ENCODE data around the gene PFDN5.

The PFDN5 gene

DNA sequence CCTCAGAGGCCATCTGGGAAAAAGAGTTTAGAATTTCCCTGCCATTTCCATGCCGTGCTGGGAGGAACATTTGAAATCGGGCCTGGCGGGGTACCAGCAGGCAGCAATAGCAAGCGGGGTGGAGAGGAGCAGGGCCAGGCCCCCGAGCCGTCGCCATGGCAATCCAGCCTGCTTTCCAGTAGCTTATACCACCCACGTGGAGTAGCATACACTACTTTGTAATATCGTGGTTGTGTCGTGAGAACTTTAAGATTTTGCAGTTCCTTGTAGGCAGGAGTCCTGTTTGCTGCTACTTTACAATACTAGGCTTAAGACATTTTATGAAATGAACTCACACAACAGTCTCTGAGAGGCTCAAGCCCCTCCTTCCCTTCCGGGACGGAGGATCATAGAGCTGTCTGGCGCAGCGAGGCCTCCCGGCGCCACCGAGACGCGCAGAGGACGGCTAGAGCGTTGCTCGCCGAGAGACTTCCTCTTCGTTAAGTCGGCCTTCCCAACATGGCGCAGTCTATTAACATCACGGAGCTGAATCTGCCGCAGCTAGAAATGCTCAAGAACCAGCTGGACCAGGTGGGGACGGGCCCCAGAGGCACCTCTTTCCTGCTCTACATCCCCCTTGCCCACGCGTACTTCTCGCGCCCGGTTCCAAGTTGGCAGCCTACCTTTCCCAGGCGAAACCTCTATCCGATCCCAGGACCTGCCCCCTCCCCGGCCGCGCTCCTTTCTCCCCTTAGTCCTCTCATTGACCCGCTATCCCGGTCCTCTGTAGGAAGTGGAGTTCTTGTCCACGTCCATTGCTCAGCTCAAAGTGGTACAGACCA is at the start of gene PFDN5:
PFDN5 (plus strand) TSS at position 473 of the 821 bp plus-strand sequence; CDS start at position 499, 26 bp downstream.
- no peaks in the 10 kb centered on the region for H3K27me3 ChIP-seq (ENCODE audit: control insufficient read depth, insufficient read depth, low read length)
- peak within 1 kb of the TSS; percentile 90 for H3K4me3 ChIP-seq (ENCODE audit: low read length)
- peaks cover 10% of the 10 kb centered on the region for H3K4me1 ChIP-seq (ENCODE audit: control insufficient read depth, insufficient read depth, low read length)
- H3K9ac ChIP-seq (ENCODE audit: low read length): peak within 1 kb of the TSS; percentile 96
- no peaks in the 10 kb centered on the region for H3K36me3 ChIP-seq (ENCODE audit: control insufficient read depth, insufficient read depth, low read length)
- no peaks in the 10 kb centered on the region for H3K9me3 ChIP-seq (ENCODE audit: control insufficient read depth, low read length)

DNA sequence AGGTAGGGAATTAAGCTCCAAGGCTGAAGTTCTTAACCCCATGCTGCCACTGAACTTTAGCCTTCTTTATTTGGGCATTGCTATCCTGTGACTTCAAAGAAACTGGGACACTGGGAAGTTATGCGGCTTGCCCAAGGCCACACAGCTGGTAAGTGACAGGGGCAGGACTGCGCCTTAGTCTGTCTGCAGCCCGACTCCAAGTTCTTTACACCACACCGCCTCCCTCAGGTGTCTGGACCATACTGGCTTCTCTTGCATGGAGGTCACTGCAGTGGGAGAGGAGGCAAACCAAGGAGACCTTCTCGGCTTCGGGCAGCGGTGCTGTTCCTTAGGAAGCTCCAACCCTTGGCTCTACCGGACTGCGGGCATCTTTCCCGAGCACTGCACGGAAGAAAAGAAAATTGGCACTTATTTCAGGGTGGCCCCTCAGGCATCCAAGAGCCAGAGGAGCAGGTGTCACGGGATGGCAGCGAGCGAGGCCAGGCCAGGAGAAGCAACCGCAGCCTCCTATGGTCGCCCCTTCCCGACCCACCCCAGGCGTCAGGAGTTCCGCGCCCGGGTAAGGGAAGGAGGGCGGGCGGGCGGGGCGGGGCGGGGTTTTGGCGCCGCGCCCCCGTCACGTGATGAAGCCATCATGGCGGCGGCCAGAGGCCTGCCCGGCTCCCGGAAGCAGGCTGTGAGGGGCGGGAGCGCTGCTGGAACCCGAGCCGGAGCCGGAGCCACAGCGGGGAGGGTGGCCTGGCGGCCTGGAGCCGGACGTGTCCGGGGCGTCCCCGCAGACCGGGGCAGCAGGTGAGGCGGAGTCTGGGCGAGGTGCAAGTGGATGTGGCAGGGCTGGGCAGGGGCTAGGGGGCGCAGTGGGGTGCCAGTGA is 43.6 kb upstream of the PFDN5 start:
- peaks cover 6% of the 10 kb centered on the region for H3K36me3 ChIP-seq (ENCODE audit: control insufficient read depth, insufficient read depth, low read length)
- peak overlapping the region; percentile 93 for H3K9ac ChIP-seq (ENCODE audit: low read length)
- peaks cover 22% of the 10 kb centered on the region for H3K4me1 ChIP-seq (ENCODE audit: control insufficient read depth, insufficient read depth, low read length)
- H3K27me3 ChIP-seq (ENCODE audit: control insufficient read depth, insufficient read depth, low read length): no peaks in the 10 kb centered on the region
- peak overlapping the region; percentile 76 for H3K4me3 ChIP-seq (ENCODE audit: low read length)
- H3K9me3 ChIP-seq (ENCODE audit: control insufficient read depth, low read length): no peaks in the 10 kb centered on the region

DNA sequence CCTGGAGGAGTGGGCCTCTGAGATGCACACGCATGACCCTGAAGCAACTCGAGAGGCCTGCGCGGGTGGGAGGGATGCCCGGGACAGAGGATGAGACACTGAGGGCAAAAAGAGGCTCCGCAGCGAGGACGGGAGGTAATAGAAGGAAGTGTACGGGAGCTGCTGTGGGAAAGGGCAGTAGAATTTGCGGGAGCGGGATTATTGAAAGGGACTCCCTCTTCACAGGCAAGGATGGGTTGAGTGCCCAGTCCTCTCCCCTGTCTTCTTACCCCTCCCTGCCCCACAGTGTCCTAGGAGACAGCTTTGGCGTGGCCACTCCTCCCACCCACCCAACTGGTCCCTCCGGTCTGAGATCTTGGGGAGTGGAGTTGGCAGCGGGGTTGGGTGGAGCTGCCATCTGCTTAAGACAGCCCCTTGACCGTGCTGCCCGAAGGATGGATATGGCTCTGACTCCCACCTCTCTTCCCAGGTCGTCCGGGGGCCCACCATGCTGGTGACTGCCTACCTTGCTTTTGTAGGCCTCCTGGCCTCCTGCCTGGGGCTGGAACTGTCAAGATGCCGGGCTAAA is 42.9 kb upstream of the PFDN5 start:
- H3K4me3 ChIP-seq (ENCODE audit: low read length): peak overlapping the region; percentile 76

DNA sequence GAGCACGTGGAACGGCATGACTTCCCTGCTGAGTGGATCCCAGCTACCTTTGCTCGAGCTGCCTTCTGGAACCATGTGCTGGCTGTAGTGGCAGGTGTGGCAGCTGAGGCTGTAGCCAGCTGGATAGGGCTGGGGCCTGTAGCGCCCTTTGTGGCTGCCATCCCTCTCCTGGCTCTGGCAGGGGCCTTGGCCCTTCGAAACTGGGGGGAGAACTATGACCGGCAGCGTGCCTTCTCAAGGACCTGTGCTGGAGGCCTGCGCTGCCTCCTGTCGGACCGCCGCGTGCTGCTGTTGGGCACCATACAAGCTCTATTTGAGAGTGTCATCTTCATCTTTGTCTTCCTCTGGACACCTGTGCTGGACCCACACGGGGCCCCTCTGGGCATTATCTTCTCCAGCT is 42.0 kb upstream of the PFDN5 start:
- Histone ChIP-seq H3K36me3 (ENCODE audit: control insufficient read depth, insufficient read depth, low read length) (peaks cover 6% of the 10 kb centered on the region), H3K9ac (ENCODE audit: low read length) (peak overlapping the region; percentile 93), H3K9me3 (ENCODE audit: control insufficient read depth, low read length) (no peaks in the 10 kb centered on the region), H3K4me1 (ENCODE audit: control insufficient read depth, insufficient read depth, low read length) (peaks cover 22% of the 10 kb centered on the region), H3K4me3 (ENCODE audit: low read length) (no peak overlapping the region), H3K27me3 (ENCODE audit: control insufficient read depth, insufficient read depth, low read length) (no peaks in the 10 kb centered on the region)

More for the DNA sequence above, 42.9 kb upstream of the PFDN5 start:
- Histone ChIP-seq H3K9me3 (ENCODE audit: control insufficient read depth, low read length) (no peaks in the 10 kb centered on the region), H3K27me3 (ENCODE audit: control insufficient read depth, insufficient read depth, low read length) (no peaks in the 10 kb centered on the region), H3K4me1 (ENCODE audit: control insufficient read depth, insufficient read depth, low read length) (peaks cover 22% of the 10 kb centered on the region), H3K36me3 (ENCODE audit: control insufficient read depth, insufficient read depth, low read length) (peaks cover 6% of the 10 kb centered on the region), H3K9ac (ENCODE audit: low read length) (peak overlapping the region; percentile 93)

DNA sequence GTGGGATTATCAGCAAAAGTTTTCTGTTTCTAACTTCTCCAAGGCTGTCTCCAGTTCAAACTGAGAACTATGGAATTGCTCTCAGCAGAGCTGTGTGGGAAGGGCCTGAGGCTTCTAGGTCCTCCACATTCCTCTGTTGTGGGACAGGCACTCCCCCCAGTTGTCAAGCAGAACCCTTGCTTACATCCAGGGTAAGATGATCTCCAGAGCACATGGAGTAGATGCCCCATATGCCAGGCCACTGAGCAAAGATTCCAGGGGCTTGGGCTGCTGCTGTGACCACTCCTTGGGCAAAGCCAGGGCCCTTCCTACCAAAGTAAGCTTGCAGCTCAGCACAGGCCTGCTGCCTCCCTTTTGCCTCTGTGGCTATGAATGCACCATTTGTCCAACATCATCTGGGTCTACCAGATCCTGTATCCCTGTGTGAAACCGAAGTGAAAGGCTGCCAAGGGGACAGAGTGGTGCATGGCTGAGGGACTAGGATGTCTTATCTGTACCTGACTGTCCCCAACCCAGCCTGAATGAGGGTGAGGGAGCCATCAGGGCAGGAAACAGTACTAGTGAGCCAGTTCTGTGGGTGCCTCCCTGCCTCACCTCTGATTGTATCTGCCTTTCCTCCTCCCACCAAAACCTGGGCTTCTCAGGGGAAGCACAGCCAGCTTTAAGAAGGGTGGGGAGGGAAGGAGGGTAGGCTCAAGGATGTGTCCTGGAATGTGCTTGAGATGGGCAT is 40.4 kb upstream of the PFDN5 start:
- H3K9me3 ChIP-seq (ENCODE audit: control insufficient read depth, low read length): no peaks in the 10 kb centered on the region
- peaks cover 22% of the 10 kb centered on the region for H3K4me1 ChIP-seq (ENCODE audit: control insufficient read depth, insufficient read depth, low read length)
- H3K4me3 ChIP-seq (ENCODE audit: low read length): no peak overlapping the region
- H3K36me3 ChIP-seq (ENCODE audit: control insufficient read depth, insufficient read depth, low read length): peaks cover 6% of the 10 kb centered on the region
- H3K9ac ChIP-seq (ENCODE audit: low read length): no peak overlapping the region
- H3K27me3 ChIP-seq (ENCODE audit: control insufficient read depth, insufficient read depth, low read length): no peaks in the 10 kb centered on the region

DNA sequence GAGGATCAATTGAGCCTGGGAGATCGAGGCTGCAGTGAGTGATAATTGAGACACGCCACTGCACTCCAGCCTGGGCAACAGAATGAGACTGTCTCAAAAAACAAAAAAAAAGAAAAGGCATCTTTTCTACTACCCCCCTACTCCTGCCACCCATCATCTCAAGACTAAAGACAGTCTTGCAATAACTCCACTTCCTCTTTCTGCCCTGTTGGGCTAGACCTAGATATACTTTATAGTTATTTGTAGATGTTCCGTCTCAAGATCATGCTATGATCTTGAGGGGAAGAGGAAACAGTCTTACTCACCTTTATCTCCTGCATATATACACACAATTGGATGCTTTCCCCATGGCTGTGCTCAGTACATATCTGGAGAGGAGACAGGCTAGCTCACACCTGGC is 39.3 kb upstream of the PFDN5 start:
- Histone ChIP-seq H3K9me3 (ENCODE audit: control insufficient read depth, low read length) (no peaks in the 10 kb centered on the region), H3K27me3 (ENCODE audit: control insufficient read depth, insufficient read depth, low read length) (no peaks in the 10 kb centered on the region), H3K36me3 (ENCODE audit: control insufficient read depth, insufficient read depth, low read length) (peaks cover 6% of the 10 kb centered on the region), H3K4me1 (ENCODE audit: control insufficient read depth, insufficient read depth, low read length) (peaks cover 20% of the 10 kb centered on the region), H3K4me3 (ENCODE audit: low read length) (no peak overlapping the region), H3K9ac (ENCODE audit: low read length) (no peak overlapping the region)

DNA sequence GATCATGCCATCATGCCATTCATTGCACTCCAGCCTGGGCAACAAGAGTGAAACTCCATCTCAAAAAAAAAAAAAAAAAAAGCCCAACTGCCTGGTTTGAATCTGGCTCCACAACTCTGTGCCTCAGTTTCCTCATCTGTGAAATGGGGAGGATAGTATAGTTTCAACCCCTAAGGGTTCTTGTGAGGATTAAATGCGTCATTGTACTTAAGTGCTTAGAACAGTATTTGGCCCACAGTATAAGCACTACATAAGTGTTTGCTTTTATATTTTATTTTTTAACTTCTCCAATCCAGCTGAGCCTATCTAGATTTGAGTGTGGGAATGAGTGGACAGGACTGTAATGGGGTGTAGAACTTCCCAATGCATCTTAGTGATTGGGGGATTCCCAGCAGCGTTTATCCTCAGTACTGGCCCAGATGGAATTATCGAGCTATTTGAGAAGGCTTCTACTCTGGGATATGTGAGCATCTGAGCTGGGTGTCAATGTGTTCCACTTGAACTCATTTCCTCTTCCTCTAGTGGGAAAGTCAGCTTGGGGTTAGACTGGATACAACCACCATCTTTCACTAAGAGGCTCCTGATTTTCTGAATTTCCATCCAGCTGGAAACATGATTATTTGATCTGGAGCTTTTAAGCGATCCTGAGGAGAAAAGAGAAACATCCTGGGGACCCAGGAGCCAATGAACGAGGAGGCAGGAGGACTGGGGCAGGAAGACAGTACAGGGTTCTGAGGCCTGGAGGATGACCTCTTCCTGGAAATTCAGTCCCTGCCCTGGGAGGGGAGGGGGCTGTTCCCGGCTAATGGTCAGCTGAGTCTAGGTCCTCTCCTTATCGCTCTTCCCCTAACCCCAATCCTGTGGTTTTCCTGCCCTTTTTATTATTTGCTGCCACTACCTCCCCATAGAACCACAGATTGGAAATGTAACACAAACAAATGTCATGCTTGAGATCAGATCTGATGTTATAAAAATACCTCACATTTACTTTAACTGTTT is 36.5 kb upstream of the PFDN5 start:
- no peaks in the 10 kb centered on the region for H3K4me1 ChIP-seq (ENCODE audit: control insufficient read depth, insufficient read depth, low read length)
- no peak overlapping the region for H3K4me3 ChIP-seq (ENCODE audit: low read length)
- no peak overlapping the region for H3K9ac ChIP-seq (ENCODE audit: low read length)
- H3K9me3 ChIP-seq (ENCODE audit: control insufficient read depth, low read length): no peaks in the 10 kb centered on the region
- peaks cover 3% of the 10 kb centered on the region for H3K36me3 ChIP-seq (ENCODE audit: control insufficient read depth, insufficient read depth, low read length)
- H3K27me3 ChIP-seq (ENCODE audit: control insufficient read depth, insufficient read depth, low read length): no peaks in the 10 kb centered on the region

DNA sequence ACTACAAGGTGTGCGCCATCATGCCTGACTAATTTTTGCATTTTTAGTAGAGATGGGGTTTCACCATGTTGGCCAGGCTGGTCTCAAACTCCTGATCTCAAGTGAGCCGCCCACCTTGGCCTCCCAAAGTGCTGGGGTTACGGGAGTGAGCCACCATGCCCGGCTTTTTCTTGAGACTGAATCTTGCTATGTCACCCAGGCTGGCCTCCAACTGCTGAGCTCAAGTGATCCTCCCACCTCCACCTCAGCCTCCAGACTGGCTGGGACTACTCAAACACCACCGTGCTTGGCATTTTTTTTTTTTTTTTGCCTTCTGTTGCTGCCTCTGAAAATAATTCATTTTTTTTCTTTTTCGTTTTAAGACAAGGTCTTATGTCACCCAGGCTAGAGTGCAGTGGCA is 35.5 kb upstream of the PFDN5 start:
- Histone ChIP-seq H3K4me3 (ENCODE audit: low read length) (no peak overlapping the region), H3K9ac (ENCODE audit: low read length) (no peak overlapping the region), H3K27me3 (ENCODE audit: control insufficient read depth, insufficient read depth, low read length) (no peaks in the 10 kb centered on the region), H3K36me3 (ENCODE audit: control insufficient read depth, insufficient read depth, low read length) (no peaks in the 10 kb centered on the region), H3K4me1 (ENCODE audit: control insufficient read depth, insufficient read depth, low read length) (no peaks in the 10 kb centered on the region), H3K9me3 (ENCODE audit: control insufficient read depth, low read length) (no peaks in the 10 kb centered on the region)

DNA sequence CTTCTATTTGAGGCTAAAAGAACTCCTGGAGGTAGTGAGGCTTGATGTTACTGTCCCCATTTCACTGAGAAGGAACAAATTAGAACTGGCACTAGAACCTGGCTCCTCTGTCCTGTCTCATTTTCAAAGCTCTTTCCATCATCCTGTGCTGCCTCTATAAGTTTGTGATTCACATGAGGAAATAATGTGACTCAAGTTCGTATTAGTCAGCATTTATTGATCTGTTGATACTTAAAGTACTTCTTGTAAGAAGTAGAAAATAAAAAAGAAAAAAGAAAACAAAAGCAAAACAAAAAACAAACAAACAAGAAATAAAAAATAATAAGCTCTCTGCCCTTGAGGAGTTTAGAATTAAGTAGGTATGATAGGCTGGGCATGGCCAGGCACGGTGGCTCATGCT is 29.6 kb upstream of the PFDN5 start:
- Histone ChIP-seq H3K9me3 (ENCODE audit: control insufficient read depth, low read length) (no peaks in the 10 kb centered on the region), H3K9ac (ENCODE audit: low read length) (no peak overlapping the region), H3K27me3 (ENCODE audit: control insufficient read depth, insufficient read depth, low read length) (no peaks in the 10 kb centered on the region), H3K4me3 (ENCODE audit: low read length) (no peak overlapping the region), H3K36me3 (ENCODE audit: control insufficient read depth, insufficient read depth, low read length) (no peaks in the 10 kb centered on the region), H3K4me1 (ENCODE audit: control insufficient read depth, insufficient read depth, low read length) (peaks cover 8% of the 10 kb centered on the region)

DNA sequence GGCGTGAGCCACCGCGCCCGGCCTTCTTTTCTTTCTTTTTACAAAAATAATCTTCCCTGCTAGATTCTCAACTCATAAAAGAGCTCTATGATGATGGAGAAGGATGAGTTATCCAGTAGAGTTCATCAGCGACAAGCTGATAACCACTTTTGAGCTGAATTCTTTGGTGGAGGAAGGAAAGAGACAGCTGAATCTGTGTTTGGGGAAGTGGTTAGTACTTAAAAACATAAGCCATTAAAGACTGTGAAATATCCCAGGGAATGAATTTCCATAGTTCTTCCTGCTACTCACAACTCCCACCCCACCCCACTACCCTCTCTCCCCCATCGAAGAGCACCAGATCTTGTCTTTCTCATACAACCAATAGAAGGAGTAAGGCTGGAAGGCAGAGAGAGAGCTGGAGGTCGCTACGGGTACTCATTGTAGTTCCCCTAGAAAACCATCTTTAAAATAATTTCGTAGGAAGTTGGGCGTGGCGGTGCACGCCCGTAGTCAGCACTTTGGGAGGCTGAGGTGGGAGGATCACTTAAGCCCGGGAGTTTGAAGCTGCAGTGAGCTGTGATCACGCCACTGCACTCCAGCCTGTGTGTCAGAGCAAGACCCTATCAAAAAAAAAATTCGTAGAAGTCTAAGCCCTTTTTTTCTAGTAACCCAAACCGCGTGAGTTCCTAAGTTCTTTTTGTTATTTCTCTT is 27.9 kb upstream of the PFDN5 start:
- H3K4me3 ChIP-seq (ENCODE audit: low read length): peak overlapping the region; percentile 96
- peak overlapping the region; percentile 75 for H3K9ac ChIP-seq (ENCODE audit: low read length)
- H3K36me3 ChIP-seq (ENCODE audit: control insufficient read depth, insufficient read depth, low read length): no peaks in the 10 kb centered on the region
- no peaks in the 10 kb centered on the region for H3K9me3 ChIP-seq (ENCODE audit: control insufficient read depth, low read length)
- H3K27me3 ChIP-seq (ENCODE audit: control insufficient read depth, insufficient read depth, low read length): no peaks in the 10 kb centered on the region
- peaks cover 8% of the 10 kb centered on the region for H3K4me1 ChIP-seq (ENCODE audit: control insufficient read depth, insufficient read depth, low read length)
